H9 (cell line): ENCODE data around the gene SLC12A4. TPM values are rescaled to one million over a fixed set of nuclear protein-coding genes. Genes with fewer than 3 reads are reported as not detected.
A peak's percentile ranks its signal among the peaks of the same experiment; 100 is the strongest.

Experiments
- DNase-seq: peaks from one replicate; pipeline ENCODE4 v3.0.0-alpha.2; 2017
- H2AFZ ChIP-seq: one replicate; pipeline ENCODE4 v1.6.1; 2013; ENCODE audit warnings: mild to moderate bottlenecking, low read length, control low read depth, moderate library complexity
- H2AK5ac ChIP-seq: 2 replicates; pipeline ENCODE4 v1.6.1; 2013; ENCODE audit warnings: low read length, control low read depth, mixed read lengths; ENCODE audit not compliant: insufficient read length
- H2BK120ac ChIP-seq: one replicate; pipeline ENCODE4 v1.6.1; 2013; ENCODE audit warnings: low read depth, mild to moderate bottlenecking, low read length, control low read depth, inconsistent platforms; ENCODE audit not compliant: poor library complexity, severe bottlenecking
- H2BK12ac ChIP-seq: 2 replicates; pipeline ENCODE4 v1.6.1; 2013; ENCODE audit warnings: low read length, control low read depth, mixed read lengths, low read depth; ENCODE audit not compliant: insufficient read length
- H2BK15ac ChIP-seq: 2 replicates; pipeline ENCODE4 v1.6.1; 2013; ENCODE audit warnings: low read depth, low read length, control low read depth
- H2BK20ac ChIP-seq: one replicate; pipeline ENCODE4 v1.6.1; 2013; ENCODE audit warnings: low read depth, mild to moderate bottlenecking, low read length, control low read depth, inconsistent platforms; ENCODE audit not compliant: poor library complexity, severe bottlenecking
- H2BK5ac ChIP-seq: 2 replicates; pipeline ENCODE4 v1.6.1; 2013; ENCODE audit warnings: low read length, control low read depth, mixed read lengths; ENCODE audit not compliant: insufficient read length
- H3K14ac ChIP-seq: 2 replicates; pipeline ENCODE4 v1.6.1; 2013; ENCODE audit warnings: low read length, control low read depth; ENCODE audit not compliant: insufficient read depth
- H3K18ac ChIP-seq: 2 replicates; pipeline ENCODE4 v1.6.1; 2013; ENCODE audit warnings: low read depth, mild to moderate bottlenecking, mixed read lengths, low read length, control low read depth; ENCODE audit not compliant: insufficient read length
- H3K23ac ChIP-seq: 2 replicates; pipeline ENCODE4 v1.6.1; 2013; ENCODE audit warnings: low read length, control low read depth, mixed read lengths, low read depth; ENCODE audit not compliant: insufficient read length
- H3K23me2 ChIP-seq: 2 replicates; pipeline ENCODE4 v1.6.1; 2013; ENCODE audit warnings: low read depth, mild to moderate bottlenecking, mixed read lengths, low read length, control low read depth; ENCODE audit not compliant: insufficient read length, poor library complexity, severe bottlenecking
- H3K27ac ChIP-seq: 2 replicates; pipeline ENCODE4 v1.5.1; 2013; ENCODE audit warnings: low read length, control low read depth, mixed read lengths, low read depth; ENCODE audit not compliant: insufficient read length
- H3K27me3 ChIP-seq: 2 replicates; pipeline ENCODE4 v1.6.1; 2013; ENCODE audit warnings: low read length, control low read depth, inconsistent platforms; ENCODE audit not compliant: insufficient read depth
- H3K4ac ChIP-seq: 2 replicates; pipeline ENCODE4 v1.6.1; 2013; ENCODE audit warnings: low read depth, mild to moderate bottlenecking, control low read depth, inconsistent platforms, low read length, moderate library complexity
- H3K4me1 ChIP-seq: 2 replicates; pipeline ENCODE4 v1.6.1; 2013; ENCODE audit warnings: low read length, control low read depth, inconsistent platforms; ENCODE audit not compliant: insufficient read depth
- H3K4me2 ChIP-seq: 2 replicates; pipeline ENCODE4 v1.6.1; 2013; ENCODE audit warnings: low read length, control low read depth, mixed read lengths; ENCODE audit not compliant: insufficient read length, insufficient read depth
- H3K56ac ChIP-seq: 2 replicates; pipeline ENCODE4 v1.6.1; 2013; ENCODE audit warnings: low read depth, mild to moderate bottlenecking, mixed read lengths, low read length, control low read depth; ENCODE audit not compliant: insufficient read length
- H3K79me1 ChIP-seq: 2 replicates; pipeline ENCODE4 v1.6.1; 2013; ENCODE audit warnings: low read depth, mild to moderate bottlenecking, moderate library complexity, low read length, control low read depth, inconsistent platforms; ENCODE audit not compliant: insufficient read depth, poor library complexity, severe bottlenecking
- H3K79me2 ChIP-seq: 2 replicates; pipeline ENCODE4 v1.6.1; 2013; ENCODE audit warnings: low read length, control low read depth, inconsistent platforms; ENCODE audit not compliant: insufficient read depth
- H3K9ac ChIP-seq: 2 replicates; pipeline ENCODE4 v1.6.1; 2013; ENCODE audit warnings: low read length, control low read depth, mixed read lengths; ENCODE audit not compliant: insufficient read length; ENCODE audit errors: extremely low read depth
- H3K9me3 ChIP-seq: one replicate; pipeline ENCODE4 v1.6.1; 2013; ENCODE audit warnings: low read depth, low read length, inconsistent platforms; ENCODE audit not compliant: control insufficient read depth
- H3T11ph ChIP-seq: one replicate; pipeline ENCODE4 v1.6.1; 2013; ENCODE audit warnings: mild to moderate bottlenecking, low read length, control low read depth, inconsistent platforms
- H4K20me1 ChIP-seq: one replicate; pipeline ENCODE4 v1.6.1; 2013; ENCODE audit not compliant: control insufficient read depth, insufficient read length, insufficient read depth
- H4K5ac ChIP-seq: 2 replicates; pipeline ENCODE4 v1.6.1; 2013; ENCODE audit warnings: low read depth, mild to moderate bottlenecking, mixed read lengths, low read length, control low read depth; ENCODE audit not compliant: insufficient read length
- H4K8ac ChIP-seq: replicated peaks from 2 replicates; pipeline ENCODE4 v1.6.1; 2013; ENCODE audit warnings: low read length, control low read depth, mixed read lengths, low read depth; ENCODE audit not compliant: insufficient read length
- H4K91ac ChIP-seq: 2 replicates; pipeline ENCODE4 v1.6.1; 2013; ENCODE audit warnings: low read depth, mild to moderate bottlenecking, moderate library complexity, mixed read lengths, low read length, control low read depth; ENCODE audit not compliant: insufficient read length
- H3K27ac Mint-ChIP-seq, 3 experiments: 2 replicates in 2 of 3; 3 replicates in 1 of 3; pipeline ENCODE4 v1.8.0; 2020 to 2021; ENCODE audit warnings: mixed read lengths in 3 of 3, mild to moderate bottlenecking in 1 of 3, moderate library complexity in 1 of 3
- H3K27me3 Mint-ChIP-seq: 2 replicates; pipeline ENCODE4 v1.8.0; 2021; ENCODE audit warnings: low read depth, mild to moderate bottlenecking, moderate library complexity, mixed read lengths
- H3K36me3 Mint-ChIP-seq, 3 experiments: 2 replicates in 2 of 3; 3 replicates in 1 of 3; pipeline ENCODE4 v1.8.0; 2020 to 2021; ENCODE audit warnings: low read depth in 3 of 3, mixed read lengths in 3 of 3; ENCODE audit not compliant: insufficient read depth in 1 of 3
- H3K4me1 Mint-ChIP-seq, 2 experiments: 2 replicates each; pipeline ENCODE4 v1.8.0; 2020; ENCODE audit warnings: mixed read lengths in 2 of 2
- H3K4me3 Mint-ChIP-seq, 2 experiments: 2 replicates in 1 of 2; 3 replicates in 1 of 2; pipeline ENCODE4 v1.8.0; 2020 to 2021; ENCODE audit warnings: mild to moderate bottlenecking in 2 of 2, mixed read lengths in 2 of 2, moderate library complexity in 1 of 2
- H3K9me3 Mint-ChIP-seq, 2 experiments: 2 replicates in 1 of 2; 3 replicates in 1 of 2; pipeline ENCODE4 v1.8.0; 2020; ENCODE audit warnings: mild to moderate bottlenecking in 2 of 2, mixed read lengths in 2 of 2, moderate library complexity in 1 of 2
- CTCF ChIP-seq: fragments of 200-600 bp; sonication (generic); conservative IDR thresholded peaks from 3 replicates; pipeline ENCODE4 v1.8.0; 2021; ENCODE audit warnings: antibody characterized with exemption, mild to moderate bottlenecking
- WGBS: extraction: QIAGEN DNeasy Blood & Tissue Kit; methylation state at CpG from one replicate; pipeline ENCODE4 v1.1.7; 2013; ENCODE audit warnings: missing lambda C conversion rate, low lambda C conversion rate, mixed read lengths; ENCODE audit not compliant: insufficient read length; ENCODE audit errors: extremely low coverage; 5-methylcytosine and 5-hydroxymethylcytosine counted together
- total RNA-seq: library from RNA; stranded (reverse); gene quantifications from 2 replicates; pipeline ENCODE4 v1.2.1, GENCODE V29; 2021

SLC12A4 gene
- total RNA-seq, 1 experiment from 2014 or later, result 46.7 TPM

- H3K18ac ChIP-seq, result no peak overlapping the region
- H3K79me1 ChIP-seq, result no peaks in the 10 kb centered on the region
- no peak overlapping the region for H3K4me3 Mint-ChIP-seq
- no peaks in the 10 kb centered on the region for H3K27me3 Mint-ChIP-seq
- no peak for TF ChIP-seq CTCF
- no peak overlapping the region for H3K4ac ChIP-seq
- no peak overlapping the region for H3K4me2 ChIP-seq
- H3K23ac ChIP-seq, result no peak overlapping the region
- no peak overlapping the region for H4K91ac ChIP-seq
- H2AFZ ChIP-seq, result no peak overlapping the region
- H3K27ac ChIP-seq, result no peak overlapping the region
- H2BK20ac ChIP-seq, result no peak overlapping the region
- H2BK12ac ChIP-seq, result no peak overlapping the region
- no peak overlapping the region for H2BK5ac ChIP-seq
- H4K5ac ChIP-seq, result no peak overlapping the region
- H2AK5ac ChIP-seq, result no peak overlapping the region
- no peaks in the 10 kb centered on the region for H3K23me2 ChIP-seq
- no peak overlapping the region for H3K56ac ChIP-seq
- H3K36me3 Mint-ChIP-seq, result peaks cover 1 to 8% (median 4%) of the 10 kb centered on the region in 3 experiments; a peak in 4 of 7 replicates
- no peak for DNase-seq
- H3K9me3 Mint-ChIP-seq, result no peaks in the 10 kb centered on the region
- no peak overlapping the region for H2BK120ac ChIP-seq
- no peaks in the 10 kb centered on the region for H3K27me3 ChIP-seq
- H3K9me3 ChIP-seq, result no peaks in the 10 kb centered on the region
- no peak overlapping the region for H3K14ac ChIP-seq
- H3K4me1 ChIP-seq, result no peaks in the 10 kb centered on the region
- H4K20me1 ChIP-seq, result no peaks in the 10 kb centered on the region
- no CpG with 5 or more reads among the region's 10 CpGs for WGBS
- H4K8ac ChIP-seq, result no peak overlapping the region
- H3K79me2 ChIP-seq, result no peaks in the 10 kb centered on the region
- peak overlapping the region in 1 of 3 experiments; percentile 81; a peak in 1 of 7 replicates for H3K27ac Mint-ChIP-seq
- H3K9ac ChIP-seq, result no peak overlapping the region
- peaks cover 4 to 16% of the 10 kb centered on the region in 2 experiments; a peak in 2 of 4 replicates for H3K4me1 Mint-ChIP-seq
- H3T11ph ChIP-seq, result no peak overlapping the region
- no peak overlapping the region for H2BK15ac ChIP-seq
Measured at GRCh38 chr16:67924140-67924906, 44.1 kb downstream of the SLC12A4 start.
